ENCODE data around the gene TUBA1B.
A peak's percentile ranks its signal among the peaks of the same experiment; 100 is the strongest.

The TUBA1B gene

DNA sequence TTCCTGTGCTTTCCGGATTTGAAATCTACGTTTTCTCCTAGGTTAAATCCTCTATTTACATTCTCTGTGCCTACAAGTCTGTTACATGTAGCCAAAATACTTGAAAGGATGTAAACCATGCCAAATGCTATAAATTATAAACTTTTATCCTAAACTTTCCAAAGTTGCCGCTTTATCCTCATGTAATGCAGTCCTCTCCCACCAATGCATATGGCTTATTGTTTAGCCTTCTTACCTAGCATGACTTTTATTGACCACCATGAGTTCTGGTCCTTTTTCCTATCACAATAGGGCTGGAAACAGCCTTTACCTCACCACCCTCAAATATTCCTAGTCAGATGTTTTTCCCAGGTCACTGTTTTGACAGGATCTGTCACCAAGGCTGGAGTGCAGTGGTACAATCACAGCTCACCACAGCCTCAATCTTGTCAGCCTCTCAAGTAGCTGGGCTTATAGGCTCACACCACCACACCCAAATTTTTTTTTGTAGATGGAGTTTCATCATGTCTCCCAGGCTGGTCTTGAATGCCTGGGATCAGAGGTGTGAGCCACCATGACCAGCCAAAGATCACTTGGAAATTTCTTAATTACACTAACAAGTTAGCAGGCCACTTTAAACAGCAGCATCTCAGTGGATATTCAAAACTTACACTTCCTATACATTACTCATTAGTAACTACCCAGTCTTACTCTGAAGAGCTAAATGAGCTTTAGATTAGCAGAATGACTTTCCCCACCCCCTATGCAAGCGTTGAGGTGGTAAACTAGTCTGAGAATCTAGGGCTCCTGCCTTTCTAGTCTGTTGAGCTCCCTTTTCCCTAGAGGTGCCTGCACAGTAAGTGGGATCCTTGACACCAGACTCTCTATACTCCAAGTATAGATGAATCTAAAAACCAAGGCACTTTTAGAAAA lies 4.1 kb downstream of the TUBA1B start:
- DNase-seq (ENCODE audit: low read depth), result no peak

DNA sequence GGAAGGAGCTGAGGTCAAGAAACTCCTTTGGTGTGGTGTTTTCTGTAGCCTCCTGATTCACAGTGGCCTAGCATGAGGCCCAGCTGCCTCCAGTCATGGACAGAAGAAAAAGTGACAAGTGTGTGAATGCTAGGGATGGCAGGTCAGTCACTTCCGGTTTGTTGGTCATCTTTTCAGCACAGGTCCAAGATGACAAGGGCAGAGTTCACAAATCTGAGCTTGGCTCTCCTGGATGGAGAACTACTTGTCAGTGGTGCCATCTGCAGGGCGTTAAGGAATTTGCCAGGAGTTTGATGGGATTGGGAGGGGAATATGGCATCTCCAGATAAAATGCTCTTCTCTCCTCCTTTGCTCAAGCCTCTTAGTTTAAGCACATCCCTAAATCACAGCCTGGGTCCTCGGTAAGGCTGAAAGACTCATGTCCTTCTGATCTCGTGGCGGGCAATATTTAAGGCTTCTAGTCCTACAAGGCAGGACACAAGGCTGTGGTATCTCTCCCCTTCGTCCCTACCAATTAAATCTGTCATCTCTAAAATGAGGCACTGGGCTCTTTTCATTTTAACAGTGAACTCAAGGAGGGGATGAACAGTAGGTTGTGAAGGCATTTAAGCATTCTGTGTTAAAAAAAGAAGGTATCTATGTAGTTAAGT lies 10.0 kb downstream of the TUBA1B start:
- peak; percentile 61 for DNase-seq (ENCODE audit: low read depth)

DNA sequence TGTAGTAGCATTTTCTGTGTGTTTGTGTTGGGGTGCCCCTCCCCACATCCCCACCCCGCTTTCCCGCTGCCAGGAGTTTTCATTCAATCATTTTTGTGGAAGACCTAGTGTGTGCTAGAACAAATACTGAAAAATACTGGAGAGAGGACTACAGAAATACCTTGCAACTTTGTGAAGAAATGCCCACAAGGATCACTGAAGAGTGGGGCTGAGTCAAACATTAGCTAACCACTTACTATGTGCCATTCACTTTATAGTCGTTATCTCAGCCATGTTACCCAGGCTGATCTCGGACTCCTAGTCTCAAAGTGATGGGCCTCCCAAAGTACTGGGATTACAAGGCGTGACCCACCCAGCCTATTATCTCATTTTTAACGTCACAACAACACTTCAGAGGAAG lies 20.0 kb downstream of the TUBA1B start:
- DNase-seq (ENCODE audit: low read depth), result no peak

DNA sequence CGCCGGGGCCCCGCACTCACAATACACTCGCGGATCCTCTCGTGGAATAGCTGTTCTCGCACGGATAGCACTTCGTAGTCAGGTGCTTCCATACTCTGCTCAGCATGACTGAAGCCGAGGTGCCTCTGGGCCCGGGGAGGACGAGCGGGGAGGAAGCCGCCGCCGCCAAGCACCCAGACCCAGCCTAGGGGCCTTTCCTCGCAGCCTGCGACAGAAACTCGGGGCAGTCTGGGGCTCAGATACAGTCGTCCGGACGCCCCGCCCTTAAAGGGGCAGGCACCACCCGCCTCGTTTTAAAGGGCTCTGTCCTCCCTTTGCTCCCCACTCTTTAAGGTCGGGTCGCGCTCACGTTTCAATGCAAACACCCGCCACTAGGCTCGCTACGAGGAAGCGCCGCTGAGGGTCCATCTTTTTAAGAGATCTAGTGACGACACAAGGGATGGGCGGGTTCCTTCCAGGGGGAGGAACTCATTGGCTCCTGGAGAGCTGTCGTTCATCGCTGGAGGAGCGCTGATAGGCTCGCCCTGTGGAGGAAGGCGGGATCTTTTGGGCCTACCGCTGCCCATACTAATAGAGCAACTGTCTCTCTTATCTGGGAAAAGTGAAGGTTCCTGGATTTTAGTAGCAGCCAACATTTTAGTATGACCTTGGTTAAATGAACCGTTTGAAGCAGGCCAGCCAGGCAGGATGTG lies 20.6 kb downstream of the TUBA1B start, which contains the start of gene LMBR1L:
LMBR1L (minus strand) TSS at position 384 of the 692 bp plus-strand sequence; CDS start at position 92, 292 bp downstream.
- peak; percentile 98 for DNase-seq (ENCODE audit: low read depth)

DNA sequence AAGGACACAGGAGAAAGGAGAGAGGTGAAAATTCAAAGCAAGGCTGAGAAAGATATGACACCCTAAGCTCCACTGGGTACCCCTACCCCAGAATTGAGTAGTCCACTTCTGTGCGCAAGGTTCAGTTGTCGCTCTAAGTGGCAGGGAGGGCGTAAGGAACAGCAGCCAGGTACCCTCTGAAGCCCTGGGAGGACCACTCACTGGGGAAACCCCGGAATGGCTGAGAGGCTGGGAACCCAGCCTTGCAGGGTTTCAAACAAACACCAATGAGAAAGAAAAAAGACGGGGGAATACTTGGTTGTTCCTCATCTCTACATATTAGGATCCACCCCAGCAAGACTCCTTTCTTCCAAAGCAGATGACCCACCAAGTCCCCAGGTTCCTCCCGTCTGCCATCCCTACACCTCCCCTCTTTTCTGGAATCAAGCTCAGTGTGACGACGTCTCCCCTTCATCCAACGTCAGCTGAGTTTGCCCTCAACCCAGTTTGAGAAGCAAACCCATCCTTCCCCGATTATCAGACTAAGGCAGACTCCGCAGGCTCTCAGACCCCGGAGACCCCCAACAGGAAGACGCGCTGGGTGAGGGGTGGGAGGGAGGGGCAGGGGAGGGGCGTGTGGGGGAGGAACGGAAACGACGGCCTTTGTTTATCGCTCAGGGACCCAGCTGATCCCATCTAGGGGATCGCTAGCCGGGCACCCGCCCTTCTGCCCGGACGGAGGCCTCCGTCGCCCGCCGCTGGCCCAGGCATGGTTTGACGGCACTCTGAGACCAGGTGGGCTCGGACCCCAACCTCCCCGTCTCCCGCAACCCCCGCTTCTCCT lies 21.3 kb downstream of the TUBA1B start:
- no peak for DNase-seq (ENCODE audit: low read depth)

DNA sequence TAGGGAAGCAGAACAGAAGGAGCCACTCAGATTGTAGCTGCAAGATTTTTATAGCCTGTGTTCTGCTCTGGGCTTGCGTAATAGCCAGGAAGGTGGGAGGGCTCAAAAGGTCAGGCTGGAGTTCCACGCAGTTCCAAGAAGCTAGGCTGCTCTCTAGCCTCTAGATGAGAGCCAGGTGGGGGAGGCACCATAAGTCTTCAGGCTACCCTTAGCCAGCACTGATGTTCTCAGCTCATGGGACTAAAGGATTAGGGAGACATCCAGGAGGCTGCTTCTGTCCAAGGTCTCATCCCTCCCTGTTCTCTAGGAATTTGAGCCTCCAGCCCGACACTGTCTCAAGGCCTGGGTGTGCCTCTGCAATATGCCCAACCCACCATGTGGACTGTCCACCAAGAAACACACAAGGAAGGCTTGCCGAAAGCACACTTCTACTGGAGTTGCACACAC lies 22.2 kb downstream of the TUBA1B start:
- DNase-seq (ENCODE audit: low read depth), result peak; percentile 42

DNA sequence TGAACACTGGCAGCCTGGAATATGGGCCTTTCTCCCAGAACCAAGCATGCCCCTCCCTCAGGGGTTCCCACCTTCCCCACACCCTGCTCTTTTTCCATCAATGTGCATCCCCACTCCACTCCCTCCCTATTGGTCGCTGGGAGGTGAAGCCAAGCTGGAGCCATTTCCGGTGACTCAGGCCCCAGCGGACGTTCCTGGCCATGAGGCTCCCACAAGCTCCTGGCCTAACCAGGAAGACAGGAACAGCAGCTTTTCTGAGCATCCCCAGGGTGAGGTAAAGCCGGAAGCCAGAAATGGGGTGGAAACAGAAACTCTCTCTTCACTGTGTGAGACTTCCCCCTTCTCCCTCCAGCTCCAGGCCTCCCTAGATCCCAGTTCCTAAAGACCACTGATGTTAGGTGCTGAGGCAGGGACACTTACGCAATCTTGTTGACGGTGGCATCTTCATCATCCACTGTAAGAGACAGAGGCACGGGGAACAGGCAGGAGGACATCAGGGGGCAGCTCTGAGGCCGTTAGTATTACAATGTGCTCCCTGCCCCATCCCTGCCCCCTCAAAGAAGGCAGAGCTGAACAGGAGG lies 25.6 kb downstream of the TUBA1B start:
- peak; percentile 56 for DNase-seq (ENCODE audit: low read depth)

DNA sequence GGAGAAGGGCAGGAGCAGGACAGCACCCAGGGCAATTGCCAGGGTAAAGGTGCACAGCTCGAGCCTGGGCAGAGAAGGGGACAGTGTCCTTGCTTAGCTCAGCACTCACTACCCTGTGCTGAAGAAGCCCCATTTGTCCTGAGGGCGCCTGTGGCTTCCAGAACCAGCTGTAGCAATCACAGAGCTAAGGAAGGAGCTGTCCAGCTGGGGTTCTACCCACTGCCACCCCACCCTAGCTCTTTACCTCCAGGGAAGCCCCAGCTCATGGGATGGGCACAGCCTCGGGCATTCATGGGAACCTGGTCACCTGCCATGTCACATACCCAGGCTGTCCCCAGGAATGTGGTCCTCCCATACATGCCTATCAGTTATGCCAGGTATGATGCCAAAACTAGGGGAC lies 26.4 kb downstream of the TUBA1B start:
- DNase-seq (ENCODE audit: low read depth), result no peak

DNA sequence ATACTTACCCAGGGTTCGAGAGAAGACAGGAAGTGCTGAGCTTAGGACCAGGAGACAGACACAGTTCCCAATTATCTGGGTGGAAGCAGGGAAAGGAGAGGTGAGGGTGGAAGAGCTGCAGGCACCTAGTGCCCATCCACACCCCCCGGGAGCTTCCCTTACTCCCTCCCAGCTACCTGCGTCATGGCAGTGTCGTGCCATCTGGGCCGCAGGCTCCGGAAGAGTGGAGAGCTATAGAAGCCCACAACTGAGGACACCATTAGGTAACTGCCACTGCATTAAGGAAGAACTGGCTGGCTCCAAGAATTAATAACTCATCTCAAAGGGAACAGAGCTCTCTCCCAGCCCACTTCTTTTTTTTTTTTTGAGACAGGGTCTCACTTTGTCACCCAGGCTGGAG lies 30.8 kb downstream of the TUBA1B start:
- DNase-seq (ENCODE audit: low read depth), result no peak

DNA sequence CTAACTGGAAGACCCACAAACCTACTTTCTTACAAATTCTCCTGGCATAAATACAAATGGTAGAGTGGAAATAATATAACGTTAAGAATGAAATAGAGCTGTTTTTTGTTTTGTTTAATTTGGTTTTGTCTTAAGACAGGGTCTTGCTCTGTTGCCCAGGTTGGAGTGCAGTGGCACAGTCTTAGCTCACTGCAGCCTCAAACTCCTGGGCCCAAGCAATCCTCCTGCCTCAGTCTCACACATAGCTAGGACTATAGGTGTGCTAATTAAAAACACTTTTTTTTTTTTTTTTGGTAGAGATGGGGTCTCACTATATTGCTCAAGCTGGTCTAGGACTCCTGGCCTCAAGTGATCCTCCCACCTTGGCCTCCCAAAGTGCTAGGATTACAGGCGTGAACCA lies 32.5 kb downstream of the TUBA1B start:
- DNase-seq (ENCODE audit: low read depth), result no peak

DNA sequence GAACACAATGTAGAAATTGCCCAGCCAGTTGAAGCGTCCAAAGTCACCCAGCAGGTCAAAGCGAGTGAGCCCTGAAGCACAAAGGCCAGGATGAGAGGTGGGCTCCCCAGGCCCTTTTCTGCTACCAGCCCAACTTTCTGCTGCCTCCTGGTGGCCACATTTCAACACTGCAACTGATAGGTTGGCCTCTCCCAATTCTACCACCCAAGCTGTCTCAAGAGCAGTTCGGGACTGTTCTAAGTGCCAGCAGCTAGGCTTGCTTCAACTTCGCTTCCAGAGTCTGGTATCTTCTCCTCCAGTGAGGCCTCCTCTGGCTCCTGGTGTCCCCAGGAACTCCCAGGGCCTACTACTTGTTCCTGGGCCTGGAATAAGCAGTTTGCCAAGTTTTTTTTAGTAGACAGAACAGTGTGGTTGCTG lies 33.2 kb downstream of the TUBA1B start:
- peak; percentile 41 for DNase-seq (ENCODE audit: low read depth)

DNA sequence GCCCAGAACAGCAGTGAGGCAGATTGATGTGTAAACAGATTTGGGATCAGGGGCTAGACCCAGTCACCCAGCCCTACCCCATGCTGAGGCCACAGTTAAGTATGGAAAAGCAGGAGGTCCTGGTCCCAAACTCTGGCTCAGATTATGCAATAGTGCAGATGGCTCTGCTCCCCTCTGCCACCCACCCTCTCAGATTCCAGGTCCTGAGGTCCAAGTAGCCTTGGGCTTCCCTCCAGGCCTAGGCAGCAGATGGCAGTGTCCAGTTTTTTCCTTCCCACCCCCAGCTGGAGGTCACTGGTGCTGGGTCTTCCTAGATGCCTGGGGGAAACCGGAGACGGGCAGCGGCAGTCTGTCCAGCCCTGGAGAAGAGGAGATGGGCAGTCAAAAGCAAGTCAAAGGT lies 33.8 kb downstream of the TUBA1B start:
- DNase-seq (ENCODE audit: low read depth), result no peak

DNA sequence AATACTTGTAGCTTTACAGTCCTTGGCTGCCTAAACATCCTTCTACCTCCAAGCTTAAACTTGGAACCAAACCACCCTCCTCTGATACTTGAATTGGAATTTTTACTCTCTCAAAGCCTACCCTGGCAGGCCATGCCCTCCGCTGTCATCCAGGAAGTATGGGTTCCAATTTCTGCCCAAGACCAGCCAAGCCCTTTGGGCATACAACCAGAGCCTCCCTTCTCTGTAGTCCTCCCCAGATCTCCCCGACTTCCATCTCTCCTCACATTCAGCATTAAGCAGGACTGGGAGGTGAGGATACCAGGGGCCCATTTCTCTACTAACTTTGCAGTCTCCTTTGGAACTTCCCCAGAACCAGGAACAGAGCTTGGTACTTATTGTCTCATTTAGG lies 36.2 kb downstream of the TUBA1B start:
- DNase-seq (ENCODE audit: low read depth), result no peak

DNA sequence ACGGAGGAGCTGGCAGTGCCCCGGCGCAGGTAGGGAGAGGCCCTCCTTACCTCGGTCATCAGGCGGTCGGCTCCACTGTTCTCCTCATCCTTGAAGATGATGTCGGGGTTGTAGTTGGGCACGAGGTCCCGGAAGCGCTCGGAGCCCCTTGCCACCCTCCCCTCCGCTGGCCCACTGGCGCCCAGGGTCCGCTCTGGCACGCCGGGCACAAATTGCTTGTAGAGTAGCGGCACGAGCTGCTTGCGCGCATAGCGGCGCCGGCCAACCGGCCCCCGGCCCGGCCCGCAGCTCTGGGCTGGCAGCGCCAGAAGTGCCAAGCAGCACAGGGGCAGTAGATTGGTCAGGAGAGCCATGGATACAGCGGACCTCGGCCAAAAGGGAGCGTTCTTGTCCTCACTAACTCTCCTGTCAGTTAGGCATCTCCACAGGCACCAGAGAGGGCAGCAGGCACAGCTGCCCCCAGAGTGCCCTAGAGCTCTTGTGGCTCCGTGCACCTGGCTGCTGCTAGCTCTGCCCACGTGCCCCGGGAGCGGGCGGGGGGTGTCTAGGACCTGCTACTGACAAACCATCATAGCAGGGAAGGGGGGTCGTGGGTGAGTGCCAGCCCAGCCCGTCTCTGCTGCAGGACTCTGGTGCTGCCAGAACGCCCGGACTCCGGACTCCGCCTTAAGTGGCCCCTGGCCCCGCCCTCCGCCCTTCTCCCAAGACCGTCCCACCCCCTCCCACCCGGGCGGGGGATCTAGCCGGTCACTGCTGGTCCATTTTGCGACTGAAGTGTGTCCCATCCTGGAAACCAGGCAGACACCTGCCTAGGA lies 36.8 kb downstream of the TUBA1B start, which contains the start of gene DHH:
DHH (minus strand) TSS at position 642 of the 815 bp plus-strand sequence; CDS start at position 353, 289 bp downstream.
- no peak for DNase-seq (ENCODE audit: low read depth)

DNA sequence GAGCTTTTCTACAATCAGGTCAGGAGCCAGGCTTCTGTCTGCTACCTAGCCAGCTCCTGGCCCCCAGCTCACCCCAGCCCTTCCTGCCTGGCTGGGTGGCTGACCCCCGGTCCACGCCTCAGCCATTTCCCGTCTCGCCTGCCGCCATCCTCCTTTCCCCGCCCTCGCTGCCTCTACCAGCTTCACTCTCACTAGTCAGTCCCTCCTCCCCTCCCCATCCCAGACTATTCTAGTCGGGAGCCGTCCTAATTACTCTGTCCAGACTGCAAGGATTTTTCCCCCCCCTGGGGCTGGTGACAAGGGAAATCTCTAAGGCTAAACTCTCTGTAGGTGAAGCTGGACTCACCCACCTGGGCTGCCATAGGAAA lies 37.4 kb downstream of the TUBA1B start:
- no peak for DNase-seq (ENCODE audit: low read depth)

DNA sequence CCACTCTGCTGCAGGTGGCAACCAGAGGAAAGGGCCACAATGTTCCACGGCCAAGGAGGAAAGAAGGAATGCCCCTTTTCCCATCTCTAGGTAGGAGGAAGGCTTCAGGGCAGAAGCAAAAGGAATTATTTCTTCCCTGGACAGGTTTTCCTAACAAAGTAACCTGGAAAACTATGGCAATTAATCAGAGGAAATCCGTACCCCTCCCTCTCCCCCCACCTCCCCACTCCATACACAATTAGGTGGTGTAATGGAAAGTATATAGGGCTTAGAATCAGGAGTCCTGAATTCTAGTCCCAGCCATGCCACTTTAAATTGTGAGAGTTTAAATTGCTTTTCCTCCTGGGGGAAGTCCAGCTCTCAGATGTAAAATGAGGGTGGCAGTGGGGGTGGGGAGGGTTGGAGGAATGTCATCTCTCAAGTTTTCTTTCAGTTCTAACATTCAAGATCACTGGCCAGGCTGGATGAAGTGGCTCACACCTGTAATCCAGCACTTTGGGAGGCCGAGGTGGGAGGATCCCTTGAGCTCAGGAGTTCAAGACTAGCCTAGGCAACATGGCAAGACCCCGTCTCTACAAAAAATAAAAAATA lies 38.3 kb downstream of the TUBA1B start:
- no peak for DNase-seq (ENCODE audit: low read depth)

DNA sequence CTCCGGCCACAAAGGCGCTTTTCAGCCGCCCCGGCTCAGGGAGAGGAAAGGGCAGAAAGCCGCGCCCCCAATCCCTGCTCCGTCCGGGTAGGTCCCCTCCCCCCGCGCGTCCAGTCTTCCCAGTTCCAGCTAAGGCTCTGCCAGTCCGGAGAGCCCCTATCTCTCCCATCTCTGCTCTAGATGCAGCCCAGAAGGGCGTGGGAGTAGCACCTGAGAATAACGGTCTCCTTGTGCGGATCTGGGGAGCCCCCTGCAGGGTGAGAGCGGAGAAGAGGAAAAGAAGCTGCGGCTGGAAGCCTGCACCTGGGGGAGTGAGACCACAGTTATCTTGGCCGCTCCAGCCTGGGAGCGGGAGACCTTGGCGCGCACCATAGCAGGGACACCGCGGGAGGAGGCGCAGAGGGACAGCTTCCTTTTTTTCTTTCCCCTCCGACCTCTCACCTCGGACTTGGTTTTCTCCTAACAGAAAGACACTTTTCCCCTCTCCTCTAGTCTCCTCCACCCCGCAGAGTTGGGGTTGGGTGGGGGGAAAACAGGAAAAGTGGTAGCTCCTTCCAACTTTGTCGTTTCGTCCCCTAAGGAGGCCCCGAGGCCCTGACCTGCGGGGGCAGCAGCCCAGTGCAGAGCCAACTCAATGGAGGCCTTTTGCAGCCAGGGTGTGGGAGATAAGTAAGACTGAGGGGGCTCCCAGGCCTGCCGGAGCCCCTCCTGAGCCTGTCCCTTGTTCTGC lies 38.9 kb downstream of the TUBA1B start:
- DNase-seq (ENCODE audit: low read depth), result peak; percentile 26

DNA sequence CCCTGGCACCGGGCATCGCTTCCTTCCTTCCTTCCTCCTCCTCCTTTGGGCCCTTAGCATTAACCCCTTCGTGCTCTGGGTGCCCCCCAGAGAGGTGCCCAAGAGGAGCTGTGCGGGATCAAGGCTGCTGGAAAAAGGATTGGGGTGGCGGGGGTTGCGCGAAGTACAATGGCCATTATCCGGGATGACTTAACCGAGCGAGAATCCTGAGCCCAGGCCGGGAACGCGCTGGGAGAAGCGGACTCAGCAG lies 39.4 kb downstream of the TUBA1B start:
- peak; percentile 27 for DNase-seq (ENCODE audit: low read depth)

DNA sequence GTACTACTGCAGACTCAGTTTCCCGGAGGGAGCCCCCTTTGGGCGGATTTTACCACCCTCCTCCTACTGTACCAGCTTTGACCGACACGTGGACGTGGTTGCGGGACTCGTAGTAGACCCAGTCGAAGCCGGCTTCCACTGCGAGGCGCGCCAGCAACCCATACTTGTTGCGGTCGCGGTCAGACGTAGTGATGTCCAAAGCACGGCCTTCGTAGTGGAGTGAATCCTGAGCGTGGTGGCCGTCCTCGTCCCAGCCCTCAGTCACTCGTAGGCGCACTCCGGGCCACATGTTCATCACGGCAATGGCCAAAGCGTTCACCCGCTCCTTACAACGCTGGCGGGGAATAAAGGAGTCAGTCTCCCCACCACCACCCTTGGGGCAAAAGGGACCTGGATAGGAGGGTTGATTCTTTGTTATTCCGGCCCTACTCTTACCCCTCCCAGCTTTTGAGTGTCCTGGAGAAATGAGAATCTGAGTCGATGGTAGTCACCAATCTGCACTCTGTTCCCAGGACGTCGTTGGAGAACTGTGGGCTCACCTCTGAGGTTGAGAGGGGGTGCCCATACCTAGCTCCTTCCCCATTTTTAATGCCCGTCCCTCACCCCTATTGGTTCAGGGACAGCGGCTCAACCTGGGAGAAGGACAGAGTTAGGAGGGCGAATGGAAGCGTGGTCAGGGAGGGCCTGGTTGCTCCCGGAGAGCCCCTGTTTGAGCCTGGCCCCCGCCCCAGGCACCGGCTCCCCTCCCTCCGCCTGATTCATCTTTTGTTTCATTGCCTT lies 39.9 kb downstream of the TUBA1B start:
- no peak for DNase-seq (ENCODE audit: low read depth)

All from iris pigment epithelial cell (primary cell).